HG02588 (cell line): ENCODE results near the gene CEP192.

Experiments used
- ATAC-seq: cut with Tn5 transposase; IDR thresholded peaks from one replicate; pipeline ENCODE4 v1.9.1; 2021; ENCODE audit warnings: mild to moderate bottlenecking, moderate library complexity; ENCODE audit not compliant: unreplicated experiment

Gene CEP192

DNA sequence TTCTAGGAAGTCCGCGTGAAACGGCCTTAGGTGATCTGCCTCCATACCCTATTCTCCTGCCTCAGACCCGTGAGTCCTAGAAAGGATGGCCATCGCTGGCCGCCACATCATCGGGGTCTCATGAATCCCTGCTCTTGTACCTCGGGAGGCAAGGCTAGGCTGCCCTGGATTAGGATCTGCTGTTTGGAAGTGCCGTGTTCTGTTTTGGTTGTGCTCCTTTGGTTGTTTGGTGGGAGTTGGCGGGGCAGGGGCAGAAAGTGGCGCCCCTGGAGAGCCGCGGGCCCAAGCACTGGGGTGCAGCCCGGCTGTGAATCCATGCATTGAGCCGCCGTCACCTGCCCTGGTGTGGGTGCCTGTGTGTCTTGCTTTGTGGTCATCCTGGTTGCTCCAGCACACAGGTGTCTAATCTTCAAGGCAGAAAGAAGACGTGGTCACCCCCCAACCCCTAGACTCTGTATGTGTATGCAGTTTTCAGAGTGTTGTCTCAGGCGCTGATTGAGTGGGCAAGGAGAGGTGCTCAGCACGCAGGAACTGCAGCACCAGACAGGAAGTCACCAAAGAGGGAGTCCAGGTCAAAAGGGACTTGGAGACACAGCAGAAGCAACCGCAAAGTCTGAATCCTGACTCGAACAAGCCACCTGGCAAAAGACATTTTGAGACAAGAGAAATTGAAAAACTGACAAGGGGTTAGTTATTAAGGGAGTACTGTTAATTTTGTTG, 147.4 kb downstream of the CEP192 start:
- no peak for ATAC-seq

GRCh38 chr18:13139885-13140450, 148.8 kb downstream of the CEP192 start:
- no peak for ATAC-seq

- ATAC-seq: no peak
Observed at GRCh38 chr18:13141209-13141608, 150.0 kb downstream of the CEP192 start.

- no peak for ATAC-seq
Observed at GRCh38 chr18:13145636-13146190, 154.6 kb downstream of the CEP192 start.

GRCh38 chr18:13147130-13147529, 156.0 kb downstream of the CEP192 start:
- no peak for ATAC-seq

- ATAC-seq: no peak
Observed at GRCh38 chr18:13151656-13152055, 160.5 kb downstream of the CEP192 start.

GRCh38 chr18:13158428-13158827, 167.3 kb downstream of the CEP192 start:
- ATAC-seq: no peak

DNA sequence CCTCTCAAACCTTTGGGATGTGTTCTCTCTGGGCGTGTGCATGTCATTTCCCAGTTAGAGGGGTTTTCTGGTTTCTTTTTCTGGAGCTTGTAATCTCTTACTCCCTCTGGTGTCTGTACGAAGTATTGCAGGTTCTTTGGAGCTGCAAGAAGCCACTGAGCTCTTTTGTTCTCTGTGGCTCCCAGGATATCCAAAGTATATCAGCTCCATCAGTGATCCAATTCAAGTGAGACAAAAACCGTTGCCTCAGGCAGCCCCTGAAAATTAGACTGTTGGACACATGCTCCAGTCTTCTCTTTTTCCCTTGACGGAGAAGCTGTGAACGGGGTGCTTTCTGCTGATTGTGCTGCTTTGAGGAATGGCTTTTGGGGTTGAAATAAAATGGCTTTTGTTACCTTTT, 168.4 kb downstream of the CEP192 start:
- ATAC-seq: no peak

DNA sequence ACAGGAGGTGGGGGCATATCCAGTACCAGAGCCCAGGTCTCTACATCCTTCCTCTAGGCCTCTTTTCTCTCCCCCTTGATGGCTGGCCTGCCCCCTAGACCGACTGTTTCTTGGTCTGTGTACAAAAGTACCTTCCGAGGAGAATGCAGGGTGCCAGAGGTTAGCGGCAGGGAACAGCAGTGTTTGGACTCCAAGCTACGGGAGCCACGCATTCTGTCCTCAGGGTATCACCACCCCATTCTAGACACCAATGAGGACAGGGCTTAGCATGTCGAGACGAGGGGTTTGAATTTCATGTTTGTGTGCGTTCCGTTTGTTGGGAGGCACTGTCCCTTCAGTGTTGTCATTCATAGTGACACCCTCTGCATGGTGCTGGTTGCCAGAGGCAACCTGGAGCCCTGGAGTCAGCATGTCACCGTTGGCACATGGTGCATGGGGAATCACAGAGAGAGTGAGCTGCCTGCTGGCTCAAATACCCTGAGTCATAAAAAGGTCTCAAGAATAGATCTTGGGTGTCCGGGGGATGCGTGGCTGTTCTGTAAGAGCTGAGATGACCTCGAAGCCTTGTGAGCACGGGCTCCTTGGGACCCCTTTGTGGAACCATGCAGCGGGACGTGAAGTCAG, 170.2 kb downstream of the CEP192 start:
- ATAC-seq: no peak

DNA sequence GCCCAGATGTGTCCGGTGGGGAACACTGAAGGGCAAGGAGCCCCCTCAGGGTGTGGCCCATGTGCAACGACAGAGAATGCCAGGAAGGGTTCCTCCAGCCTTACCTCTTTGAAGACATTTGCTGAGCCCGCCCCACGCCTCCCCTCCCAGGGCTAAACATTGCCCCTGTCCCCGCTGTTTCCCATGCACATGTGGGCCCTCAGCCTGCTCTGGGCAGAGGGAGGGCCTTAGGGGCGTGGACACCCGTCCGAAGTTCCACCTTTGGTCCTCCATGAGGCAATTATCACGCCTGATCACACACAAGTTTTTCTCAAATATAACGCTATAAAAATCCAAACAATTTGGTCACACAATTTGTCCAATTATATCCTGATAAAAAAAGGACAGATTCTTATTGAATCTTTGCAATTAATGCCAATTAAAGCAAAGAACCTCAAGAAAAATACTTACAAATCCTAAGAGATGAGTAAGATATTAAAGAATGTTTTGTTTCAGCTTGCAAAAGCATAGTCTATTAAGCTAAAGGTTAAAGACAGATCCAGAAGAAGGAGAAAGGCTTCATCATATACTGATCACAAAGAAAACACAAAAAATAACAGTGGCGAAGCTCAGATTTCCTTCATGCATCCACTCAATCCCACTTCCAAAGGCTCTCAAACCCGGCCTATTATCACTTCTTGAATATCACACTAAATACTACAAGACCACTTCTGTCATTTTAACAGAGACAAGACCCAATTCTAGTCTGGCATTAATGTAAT, 172.2 kb downstream of the CEP192 start:
- ATAC-seq: no peak

DNA sequence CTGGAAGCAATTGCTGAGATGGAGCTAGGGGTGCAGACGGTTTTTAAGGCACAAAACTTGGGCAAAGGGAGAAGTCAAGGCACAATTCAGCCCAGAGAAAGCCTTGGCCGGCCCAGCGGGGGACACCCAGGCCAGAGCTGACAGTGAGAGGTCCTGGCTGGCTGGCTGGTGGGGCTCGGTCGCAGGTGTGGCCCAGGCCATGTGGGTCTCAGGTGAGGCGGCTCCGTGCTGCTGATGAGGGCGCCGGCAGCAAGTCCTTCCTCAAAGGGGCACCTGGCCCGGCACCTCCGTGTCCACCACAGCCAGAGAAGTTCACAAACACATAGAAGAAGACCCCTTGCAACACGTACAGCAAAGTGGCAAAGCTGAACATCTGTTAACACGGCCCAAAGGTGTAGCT, 173.2 kb downstream of the CEP192 start:
- ATAC-seq: no peak

DNA sequence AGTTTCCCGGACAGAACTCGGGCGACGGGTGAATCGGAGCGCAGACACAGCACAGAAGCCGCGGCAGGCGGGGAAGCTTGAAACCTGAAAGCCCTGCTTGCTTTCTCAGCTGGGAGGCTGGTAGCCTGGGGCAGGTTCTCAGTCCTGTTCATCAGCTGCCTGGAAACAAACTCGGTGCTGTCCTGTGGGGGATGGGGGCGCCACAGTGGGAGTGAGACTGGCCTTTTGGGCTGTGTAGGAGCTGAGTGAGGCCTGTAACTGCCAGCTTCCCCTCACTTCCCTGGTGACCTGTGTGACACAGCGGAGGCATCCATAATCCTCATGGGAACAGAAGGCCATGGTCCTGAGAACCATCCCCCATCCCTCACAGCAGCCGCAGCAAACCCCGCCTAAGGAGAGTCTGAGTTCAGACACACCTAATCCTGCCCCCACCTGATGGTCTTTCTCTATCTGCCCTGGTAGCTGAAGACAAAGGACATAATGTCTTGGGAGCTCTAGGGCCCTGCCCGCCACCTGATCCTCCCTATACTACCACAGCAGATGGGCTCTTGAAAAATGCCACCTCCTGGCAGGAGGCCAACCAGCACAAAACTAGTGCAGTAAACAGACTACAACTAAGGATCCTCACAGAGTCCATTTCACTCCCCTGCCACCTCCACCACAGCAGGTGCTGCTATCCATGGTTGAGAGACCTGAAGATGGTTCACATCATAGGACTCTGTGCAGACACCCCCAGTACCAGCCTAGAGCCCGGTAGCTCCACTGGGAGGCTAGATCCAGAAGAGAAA, 174.7 kb downstream of the CEP192 start:
- no peak for ATAC-seq

- ATAC-seq: no peak
Observed at GRCh38 chr18:13173578-13174145, 182.5 kb downstream of the CEP192 start.
